HepG2 (cell line): ENCODE results near the gene TFAP2E. TPM values are rescaled to one million over a fixed set of nuclear protein-coding genes. Genes with fewer than 3 reads are reported as not detected.
A peak's percentile ranks its signal among the peaks of the same experiment; 100 is the strongest.

Source experiments
- CEBPG ChIP-seq: IDR thresholded peaks from 2 replicates; pipeline ENCODE4 v1.6.1; 2016
- DNMT3B ChIP-seq: conservative IDR thresholded peaks from 2 replicates; pipeline ENCODE4 v1.6.1; 2016; ENCODE audit warnings: missing biosample characterization, control low read depth
- KIAA2018 ChIP-seq: sonication (generic); formaldehyde crosslinking; IDR thresholded peaks from 2 replicates; pipeline ENCODE4 v1.5.0; 2020; ENCODE audit warnings: mild to moderate bottlenecking, missing genetic modification reagents, borderline replicate concordance
- MXD1 ChIP-seq: sonication (generic); formaldehyde crosslinking; IDR thresholded peaks from 2 replicates; pipeline ENCODE4 v1.4.0; 2020; ENCODE audit warnings: mild to moderate bottlenecking, missing genetic modification reagents
- NFKB2 ChIP-seq: sonication (generic); formaldehyde crosslinking; IDR thresholded peaks from 2 replicates; pipeline ENCODE4 v1.4.0; 2020; ENCODE audit warnings: missing genetic modification reagents, borderline replicate concordance
- NKX3-1 ChIP-seq: sonication (generic); formaldehyde crosslinking; IDR thresholded peaks from 2 replicates; pipeline ENCODE4 v1.5.0; 2020; ENCODE audit warnings: missing genetic modification reagents
- SOX6 ChIP-seq, 2 experiments: fragments of 450-650 bp in 1 of 2; sonication (generic) in 1 of 2; formaldehyde crosslinking in 1 of 2; IDR thresholded peaks; 2 replicates each; pipeline versions ENCODE4 v1.4.0 to v1.6.1; 2017 to 2020; ENCODE audit warnings: antibody characterized with exemption in 1 of 2, mild to moderate bottlenecking in 1 of 2, missing genetic modification reagents in 1 of 2
- ZNF160 ChIP-seq: sonication (generic); formaldehyde crosslinking; IDR thresholded peaks from 2 replicates; pipeline ENCODE4 v1.8.0; 2022; ENCODE audit warnings: mild to moderate bottlenecking, inconsistent platforms, missing genetic modification reagents
- ZNF180 ChIP-seq: sonication (generic); formaldehyde crosslinking; IDR thresholded peaks from 2 replicates; pipeline ENCODE4 v1.4.0; 2020; ENCODE audit warnings: low read depth, missing genetic modification reagents, borderline replicate concordance
- ZNF430 ChIP-seq: sonication (generic); formaldehyde crosslinking; IDR thresholded peaks from 2 replicates; pipeline ENCODE4 v1.9.0; 2021; ENCODE audit warnings: mild to moderate bottlenecking, missing genetic modification reagents
- ZNF616 ChIP-seq: sonication (generic); formaldehyde crosslinking; IDR thresholded peaks from 2 replicates; pipeline ENCODE4 v1.5.0; 2020; ENCODE audit warnings: low read depth, mild to moderate bottlenecking, missing genetic modification reagents
- ZNF646 ChIP-seq: sonication (generic); formaldehyde crosslinking; IDR thresholded peaks from 2 replicates; pipeline ENCODE4 v1.9.0; 2021; ENCODE audit warnings: mild to moderate bottlenecking, missing genetic modification reagents
- ZSCAN25 ChIP-seq: sonication (generic); formaldehyde crosslinking; IDR thresholded peaks from 2 replicates; pipeline ENCODE4 v1.8.0; 2022; ENCODE audit warnings: mild to moderate bottlenecking, missing genetic modification reagents
- polyA plus RNA-seq, 8 experiments: library from polyadenylated mRNA; depleted of rRNA in 3 of 8; stranded (reverse) in 7 of 8; unstranded in 1 of 8; fragments of >200 nt; fragmentation: Illumina TruSeq in 4 of 8; extraction: Trizol in 4 of 8; gene quantifications; 2 replicates each; pipeline versions ENCODE4 v1.2.1 to v1.2.3, GENCODE V29; 2011 to 2016; ENCODE audit warnings: low read depth in 4 of 8, missing spikeins in 1 of 8, mixed read lengths in 1 of 8; ENCODE audit not compliant: insufficient read depth in 1 of 8
- total RNA-seq, 5 experiments: library from RNA; depleted of rRNA; stranded (reverse); fragments of >200 nt; fragmentation: Illumina TruSeq; extraction: Trizol; gene quantifications; 2 replicates each; pipeline ENCODE4 v1.2.3, GENCODE V29; 2016; ENCODE audit warnings: low read depth in 1 of 5

The TFAP2E gene
- total and polyA plus RNA-seq, 2 of the 13 experiments (the other 11 are each of a cell fraction or from before 2014, with no cell fraction given) = 0.31 to 0.41 TPM

- TF ChIP-seq ZNF616 (CRISPR knock-in tag) (no peak), ZNF430 (CRISPR knock-in tag) (no peak), ZNF646 (CRISPR knock-in tag) (no peak), SOX6 (IDR thresholded peaks at IDR 0.05) (no peak), SOX6 (CRISPR knock-in tag; IDR thresholded peaks at IDR 0.05) (peak; percentile 90), CEBPG (CRISPR knock-in tag) (peak; percentile 39; the same call in 1 of the 2 replicates), NFKB2 (CRISPR knock-in tag) (no peak), ZNF180 (CRISPR knock-in tag) (no peak), ZSCAN25 (CRISPR knock-in tag) (no peak), DNMT3B (CRISPR knock-in tag) (no peak; the same call in 1 of the 2 replicates), ZNF160 (CRISPR knock-in tag) (no peak), MXD1 (CRISPR knock-in tag) (no peak), KIAA2018 (no peak), NKX3-1 (CRISPR knock-in tag) (no peak)
Measured at GRCh38 chr1:35555601-35556477, 17.3 kb upstream of the TFAP2E start (continued).
